GM21723 (cell line): Measurements from ENCODE around the gene DAO.
"Not testable (repeated sequence)": the region's sequence is repeated elsewhere in the genome, so short reads cannot be mapped to it uniquely, and the experiment has no call there.

Experiments used
- ATAC-seq: cut with Tn5 transposase; IDR thresholded peaks from one replicate; pipeline ENCODE4 v1.9.1; 2021; ENCODE audit warnings: mild to moderate bottlenecking, moderate library complexity; ENCODE audit not compliant: unreplicated experiment

DAO gene

DNA sequence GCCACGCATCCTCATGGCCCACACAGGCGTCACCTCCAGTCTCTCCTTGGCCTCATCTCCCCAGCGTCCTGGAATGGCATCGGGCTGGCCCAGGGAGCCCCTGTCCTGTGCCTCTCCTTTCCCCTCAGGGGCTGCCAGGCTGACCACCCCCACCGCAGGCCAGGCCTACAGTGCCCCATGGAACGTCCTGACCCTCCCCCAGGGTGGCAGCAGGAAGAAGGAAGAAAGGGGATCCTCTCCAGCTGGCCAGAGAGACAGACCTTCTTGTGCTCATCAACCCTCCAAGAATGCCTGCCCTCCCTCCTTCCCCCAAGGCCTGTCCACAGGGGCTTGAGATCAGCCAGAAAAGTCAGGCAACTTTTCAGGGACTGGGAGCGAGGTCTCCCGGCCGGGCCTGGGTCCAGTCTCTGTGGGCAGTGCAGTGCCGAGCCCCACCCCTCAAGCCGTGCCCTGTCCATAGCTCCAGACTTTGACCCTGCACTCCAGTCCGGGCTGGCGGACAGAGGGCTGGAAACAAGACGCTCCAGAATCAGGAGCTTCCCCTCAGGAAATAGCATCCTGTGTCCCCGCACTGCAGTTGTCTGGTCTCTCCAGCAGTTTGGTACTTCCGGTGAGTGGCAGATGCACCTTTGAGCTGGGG, at the start of gene DAO:
DAO (plus strand) TSS at position 478 of the 640 bp plus-strand sequence. CDS start 4,915 bp downstream, outside the sequence.
- no peak for ATAC-seq

DNA sequence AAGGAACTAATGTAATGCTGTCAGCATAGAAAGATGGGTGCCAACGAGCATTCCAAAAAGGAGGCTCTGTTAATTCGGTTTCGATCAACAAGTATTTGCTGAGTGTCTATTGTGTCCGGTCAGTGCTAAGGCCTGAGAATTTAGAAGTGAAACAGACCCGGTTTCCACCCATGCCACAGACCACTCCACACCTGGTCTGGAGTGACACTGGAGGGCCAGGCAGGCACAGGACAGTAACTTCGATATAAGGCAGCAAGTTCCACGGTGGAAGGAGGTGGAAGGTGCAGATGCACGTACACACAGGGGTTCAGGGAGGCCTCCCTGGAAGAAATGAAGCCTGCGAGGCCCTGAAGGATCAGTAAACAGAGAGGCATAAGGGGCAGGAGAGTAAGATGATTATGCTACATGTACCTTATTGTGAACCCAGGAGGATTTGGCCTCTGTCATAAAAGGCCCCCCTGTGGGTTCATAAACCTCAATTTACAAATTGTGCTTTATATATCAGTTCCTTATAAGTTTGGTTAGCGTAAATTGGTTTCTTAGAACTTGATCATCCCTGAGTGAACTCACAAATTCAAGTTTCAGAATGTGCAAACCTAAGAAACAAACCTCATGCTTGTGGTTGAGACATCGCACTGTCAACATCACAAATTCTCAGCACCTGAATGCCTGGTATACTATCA, 48.4 kb upstream of the DAO start:
- peak; percentile 79 for ATAC-seq

DNA sequence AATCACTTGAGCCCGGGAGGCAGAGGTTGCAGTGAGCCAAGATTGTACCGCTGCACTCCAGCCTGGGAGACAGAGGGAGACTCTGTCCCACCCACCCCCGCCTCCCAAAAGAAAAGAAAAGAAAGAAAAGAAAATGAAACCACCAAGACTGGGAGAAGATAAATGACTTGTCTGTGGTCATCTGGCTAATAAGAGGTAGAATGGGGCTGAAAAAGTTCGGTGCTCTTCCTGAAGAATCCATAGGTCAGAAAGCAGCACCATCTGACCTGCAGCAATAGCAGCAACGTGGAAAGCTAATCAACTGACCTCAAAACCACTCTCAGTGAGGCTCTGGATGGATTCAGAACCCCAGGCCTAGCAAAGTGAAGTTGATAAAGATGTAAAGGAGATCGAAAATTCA, 47.7 kb upstream of the DAO start:
- ATAC-seq = no peak

DNA sequence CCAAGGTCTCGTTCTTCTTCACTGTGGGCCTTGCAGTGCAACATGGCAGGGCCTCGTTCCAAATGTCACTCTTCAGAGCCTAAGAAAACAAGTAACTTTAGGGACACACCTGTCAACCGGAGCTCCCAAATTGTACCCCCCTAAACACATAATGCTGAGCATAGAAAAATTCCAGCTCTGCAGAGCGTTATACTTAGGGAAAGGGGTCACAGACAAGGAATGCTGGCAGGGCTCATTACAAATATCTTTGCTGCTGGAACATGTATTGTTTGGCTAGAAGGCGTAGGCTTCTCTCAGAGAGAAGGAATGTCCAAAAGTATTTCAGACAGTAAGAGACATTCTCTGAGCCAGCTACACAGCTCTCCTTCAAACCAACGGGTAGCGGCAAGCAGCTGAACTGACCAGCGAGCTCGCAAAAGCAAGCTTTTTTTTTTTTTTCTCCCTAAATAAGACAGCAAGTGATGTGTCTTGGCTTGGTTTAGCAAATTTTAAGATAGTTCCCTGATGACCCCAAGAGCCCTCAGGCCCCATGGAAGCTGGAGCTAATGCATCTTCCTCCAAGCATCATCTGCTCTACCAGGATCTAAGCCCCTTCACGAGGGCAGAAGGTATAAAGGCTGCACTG, 47.0 kb upstream of the DAO start:
- ATAC-seq = no peak

DNA sequence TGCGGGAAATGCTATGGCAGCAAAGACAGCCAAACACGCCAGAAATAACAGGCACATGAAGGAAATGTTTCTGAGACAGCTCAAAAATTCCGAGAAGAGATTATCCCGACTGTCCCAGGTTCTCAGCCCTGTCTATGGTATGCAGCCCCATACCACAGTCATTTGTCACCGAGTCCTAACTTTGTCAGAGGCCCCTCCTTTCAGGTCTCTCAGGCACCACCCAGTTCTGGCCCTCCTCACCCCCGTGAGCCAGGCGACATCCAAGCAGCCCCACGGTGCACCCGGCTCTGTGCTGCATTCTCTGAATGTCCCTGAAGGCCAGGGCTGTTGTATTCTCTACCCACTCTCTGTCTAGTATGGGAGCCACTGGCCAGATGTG, 46.5 kb upstream of the DAO start:
- no peak for ATAC-seq

DNA sequence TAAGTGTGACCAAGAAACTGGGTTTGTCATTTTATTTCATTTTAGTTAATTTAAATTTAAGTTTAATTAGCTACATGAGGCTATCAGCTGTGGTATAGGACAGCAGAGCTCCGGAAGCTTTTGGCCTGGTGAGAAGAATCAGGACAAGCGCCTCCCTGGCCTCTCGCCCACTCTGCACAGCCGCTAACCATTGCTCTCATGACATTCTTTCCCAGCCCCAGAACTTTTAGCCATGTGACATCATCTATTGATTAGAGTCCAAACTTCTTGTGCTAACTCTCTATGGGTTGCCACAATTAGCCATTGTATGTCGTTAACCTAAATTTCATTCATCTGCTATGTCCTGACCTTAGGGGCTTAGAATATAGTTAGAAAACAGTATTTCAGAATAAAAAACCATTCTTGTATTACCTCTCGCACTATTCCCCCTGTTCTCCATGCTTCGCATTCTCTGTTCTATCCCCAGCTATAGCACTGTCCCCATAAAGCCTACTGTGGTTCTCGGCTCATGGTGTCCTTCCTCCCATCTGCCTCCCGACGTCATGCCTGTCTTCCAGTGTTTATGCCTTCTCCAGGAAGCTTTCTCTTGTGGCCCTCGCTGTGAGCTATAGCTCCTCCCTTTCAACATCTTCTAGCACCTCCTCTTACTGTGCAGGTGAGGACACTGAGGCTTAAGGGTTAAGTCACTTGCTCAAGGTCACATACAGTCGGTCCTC, 46.0 kb upstream of the DAO start:
- ATAC-seq = no peak

DNA sequence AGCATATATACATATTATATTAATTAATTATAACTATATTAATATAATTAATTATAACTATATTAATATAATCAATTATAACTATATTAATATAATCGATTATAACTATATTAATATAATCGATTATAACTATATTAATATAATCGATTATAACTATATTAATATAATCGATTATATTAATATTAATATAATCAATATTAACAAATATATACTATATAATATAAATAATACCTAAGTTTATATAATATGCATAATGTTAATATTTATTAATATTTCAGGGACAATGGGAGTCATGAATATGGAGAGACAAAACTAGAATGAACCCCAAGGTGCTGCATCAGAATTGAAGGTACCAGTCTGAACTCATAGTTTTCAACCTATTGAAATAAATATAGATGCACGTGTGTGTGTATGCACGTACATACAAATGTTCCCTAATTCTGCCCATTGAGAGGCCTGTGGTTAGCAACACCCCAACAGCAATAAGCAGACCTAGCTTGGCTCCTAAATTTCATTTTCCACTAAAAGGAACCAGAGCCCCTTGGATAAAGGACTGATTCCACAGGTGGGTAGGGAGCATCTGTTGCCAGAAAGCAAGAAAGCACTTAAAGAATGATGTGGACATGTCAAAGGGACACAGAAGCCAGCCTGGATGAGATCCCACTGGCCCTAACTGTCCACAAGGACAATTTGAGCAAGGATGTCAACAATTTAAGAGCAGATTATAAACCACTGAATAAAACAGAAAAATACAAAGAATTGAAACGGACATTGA, 43.8 kb upstream of the DAO start:
- ATAC-seq = no peak

DNA sequence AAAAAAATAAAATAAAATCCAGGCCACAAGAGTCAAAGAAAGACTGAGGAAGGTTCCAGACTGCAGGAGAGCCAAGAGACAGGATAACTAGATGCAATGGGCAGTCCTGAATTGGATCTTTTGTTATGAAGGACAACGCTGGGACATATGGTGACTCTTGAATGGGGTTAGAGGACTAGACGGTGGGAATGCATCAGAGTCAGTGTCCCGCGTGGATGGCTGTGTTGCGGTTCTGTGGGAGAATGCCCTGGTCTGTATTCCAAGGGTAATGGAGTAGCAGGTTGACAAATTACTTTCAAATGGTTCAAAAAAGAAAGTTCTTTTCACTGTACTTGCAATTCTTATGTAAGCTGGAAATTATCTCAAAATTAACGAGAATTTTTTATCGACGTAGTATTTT, 42.7 kb upstream of the DAO start:
- ATAC-seq = no peak

DNA sequence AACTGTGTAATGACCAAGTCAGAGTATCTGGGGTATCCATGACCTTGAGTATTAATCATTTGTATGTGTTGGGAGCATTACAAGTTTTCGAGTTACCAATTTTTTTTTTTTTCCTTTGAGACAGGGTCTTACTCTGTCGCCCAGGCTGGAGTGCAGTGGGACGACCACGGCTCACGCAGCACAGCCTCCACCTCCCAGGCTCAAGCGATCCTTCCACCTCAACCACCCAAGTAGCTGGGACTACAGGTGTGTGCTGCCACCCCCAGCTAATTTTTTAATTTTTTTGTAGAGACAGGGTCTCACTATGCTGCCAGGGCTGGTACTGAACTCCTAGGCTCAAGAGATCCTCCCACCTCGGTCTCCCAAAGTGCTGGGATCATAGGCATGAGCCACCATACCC, 42.2 kb upstream of the DAO start:
- ATAC-seq = no peak

DNA sequence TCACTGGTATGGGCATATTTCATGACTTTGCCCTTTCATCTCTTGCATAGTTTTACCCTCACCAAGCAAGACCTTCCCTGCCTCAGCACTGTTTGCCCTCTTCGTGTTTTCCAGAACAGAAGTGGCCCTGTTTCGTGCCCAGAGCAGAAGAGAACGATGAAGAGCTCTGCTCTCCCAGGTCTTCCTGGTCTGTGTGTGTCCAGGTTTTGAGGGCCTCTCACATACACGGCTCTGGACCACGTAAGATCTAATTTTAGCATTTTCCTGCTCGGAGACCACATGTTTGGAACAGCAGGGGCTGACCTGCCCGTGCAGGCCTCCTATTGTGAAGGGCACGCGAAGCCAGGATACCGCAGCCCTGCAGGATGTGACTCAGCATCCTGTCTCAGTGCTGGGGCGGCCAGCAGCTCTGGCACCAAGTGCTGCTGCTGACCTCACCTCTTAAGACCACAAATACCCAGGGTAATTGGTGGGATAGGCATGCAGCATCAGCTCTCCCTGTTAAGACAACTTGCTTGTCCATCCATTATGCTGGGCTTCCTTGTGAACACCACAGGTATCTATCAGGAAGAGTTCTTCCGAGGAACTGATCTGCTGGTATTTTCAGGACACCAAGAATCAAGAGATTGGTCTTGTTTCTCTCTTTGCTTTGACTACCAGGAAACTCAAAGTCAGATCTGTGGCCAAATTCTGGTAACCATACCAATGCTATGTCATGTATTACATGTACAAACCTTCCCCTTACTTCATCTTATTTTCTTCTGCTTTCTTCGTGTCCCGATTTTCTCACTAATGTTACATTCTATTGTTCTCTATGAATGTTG, 41.5 kb upstream of the DAO start:
- ATAC-seq = peak; percentile 95

DNA sequence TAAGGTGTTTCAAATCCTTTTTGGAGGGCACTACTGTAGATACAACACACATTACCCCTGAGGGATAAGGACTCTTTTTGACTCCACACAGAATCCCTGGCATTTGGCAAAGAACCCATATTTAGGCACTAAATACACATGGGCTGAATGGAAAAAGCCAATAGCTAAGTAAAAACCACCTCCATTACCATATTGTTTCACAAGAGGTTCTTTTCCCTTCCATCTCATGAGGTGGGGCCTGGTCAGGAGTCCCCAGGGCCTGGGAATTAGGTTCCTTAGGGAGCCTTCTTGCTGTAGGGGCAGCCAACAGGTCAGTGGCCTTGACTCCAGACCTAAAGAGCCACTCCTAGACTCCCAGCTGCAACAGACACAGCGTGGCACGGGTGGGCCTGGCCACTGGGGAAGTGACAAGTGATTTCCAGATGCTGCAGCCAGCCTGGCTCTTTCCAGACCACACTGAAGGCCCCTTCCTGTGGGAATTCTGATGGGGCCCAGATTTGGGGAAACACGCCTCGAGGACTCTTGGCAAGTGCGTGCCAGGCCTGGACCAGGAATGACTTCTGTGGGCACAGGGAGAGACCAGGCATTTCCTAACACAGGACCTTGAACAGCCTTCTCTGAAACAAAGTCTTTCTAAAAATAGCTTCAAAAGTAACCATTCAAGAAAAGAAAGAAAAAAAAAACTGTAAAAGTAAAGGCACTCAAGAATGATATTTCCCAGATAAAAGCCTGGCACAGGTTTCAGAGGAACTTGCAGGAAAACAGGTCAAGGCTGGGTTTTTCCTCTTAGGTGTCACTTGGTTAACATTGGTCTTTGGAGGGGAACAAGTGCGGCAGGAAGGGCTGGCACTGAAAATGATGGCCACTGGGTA, 40.6 kb upstream of the DAO start:
- ATAC-seq = no peak

DNA sequence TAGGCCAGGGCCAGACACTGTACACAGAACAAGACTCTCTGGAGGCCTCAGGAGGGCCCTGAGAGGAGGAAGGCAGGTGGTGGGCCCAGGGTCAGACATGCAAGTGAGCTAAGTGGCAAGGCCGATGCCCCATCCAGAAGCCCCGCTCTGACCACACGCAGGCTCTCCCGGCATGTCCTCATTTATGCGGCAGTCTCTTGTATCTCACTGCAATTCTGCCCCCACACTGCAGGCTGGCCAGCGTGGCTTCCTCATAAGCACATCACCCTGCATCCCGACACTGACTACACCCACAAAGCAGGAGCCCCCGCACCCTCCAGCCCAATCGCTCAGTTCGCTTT, 40.0 kb upstream of the DAO start:
- ATAC-seq = no peak

DNA sequence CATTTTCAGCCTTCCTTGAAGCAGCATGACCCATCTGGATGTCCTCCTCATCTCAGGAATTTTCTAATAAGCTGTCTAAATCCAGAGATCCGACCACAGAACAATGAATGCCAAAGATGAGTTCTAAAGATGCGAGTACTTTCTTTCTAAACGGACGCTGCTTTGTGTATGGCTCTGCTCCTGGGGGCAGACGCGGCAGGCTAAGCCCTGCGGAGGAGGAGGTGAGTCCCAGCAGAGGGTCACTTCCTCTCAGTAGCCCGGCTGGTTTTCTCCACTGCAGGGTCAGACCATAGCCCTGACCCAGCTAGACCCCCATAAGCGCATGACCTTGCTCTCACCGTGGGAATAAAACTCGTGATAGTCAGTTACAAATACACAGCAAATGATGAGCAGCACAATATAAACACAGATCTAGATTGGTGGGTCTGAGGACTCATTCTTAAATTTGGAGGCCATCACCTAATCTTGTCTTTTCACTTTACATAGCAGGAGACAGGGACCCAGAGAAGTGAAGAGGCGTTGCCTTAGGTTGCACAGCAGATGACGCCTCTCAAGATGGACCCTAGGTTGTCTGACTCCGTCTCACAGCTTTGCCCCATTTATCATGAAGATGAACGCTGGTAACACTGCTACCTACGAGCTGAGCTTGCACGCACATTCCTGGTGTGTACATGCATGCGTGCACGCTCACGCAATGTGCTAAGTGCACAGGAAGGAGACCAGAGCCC, 39.1 kb upstream of the DAO start:
- no peak for ATAC-seq

DNA sequence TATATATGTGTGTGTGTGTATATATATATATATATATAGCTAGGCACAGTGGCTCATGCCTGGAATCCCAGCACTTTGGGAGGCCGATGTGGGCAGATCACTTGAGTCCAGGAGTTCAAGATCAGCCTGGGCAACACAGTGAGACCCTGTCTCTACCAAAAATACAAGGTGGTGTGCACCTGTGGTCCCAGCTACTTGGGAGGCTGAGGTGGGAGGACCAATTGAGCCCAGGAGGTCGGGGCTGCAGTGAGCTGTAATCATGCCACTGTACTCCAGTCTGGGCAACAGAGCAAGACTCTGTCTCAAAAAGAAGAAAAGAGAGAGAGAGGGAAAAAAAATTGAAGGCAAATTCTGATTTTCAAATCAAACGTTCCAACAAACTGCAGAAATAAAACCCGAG, 38.1 kb upstream of the DAO start:
- not testable (repeated sequence) for ATAC-seq

DNA sequence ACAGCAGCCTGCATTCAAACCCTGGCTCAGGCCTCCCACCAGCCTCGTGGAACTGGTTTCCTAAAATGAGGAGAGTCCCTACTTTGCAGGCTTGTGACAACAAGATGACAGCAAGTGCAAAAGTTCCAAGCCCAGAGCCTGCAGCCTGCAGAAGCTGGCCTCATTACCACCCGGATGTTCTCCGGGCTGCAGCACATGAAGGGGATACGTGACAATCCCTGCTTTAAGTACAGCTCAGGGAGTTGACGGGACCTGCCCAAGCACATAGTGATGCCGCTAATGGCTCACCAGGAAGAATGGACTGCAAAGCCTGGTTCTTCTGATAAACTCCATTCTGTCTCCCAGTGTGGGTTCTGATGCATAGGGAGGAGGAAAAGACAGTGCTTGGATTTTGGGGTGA, 37.5 kb upstream of the DAO start:
- ATAC-seq = no peak

DNA sequence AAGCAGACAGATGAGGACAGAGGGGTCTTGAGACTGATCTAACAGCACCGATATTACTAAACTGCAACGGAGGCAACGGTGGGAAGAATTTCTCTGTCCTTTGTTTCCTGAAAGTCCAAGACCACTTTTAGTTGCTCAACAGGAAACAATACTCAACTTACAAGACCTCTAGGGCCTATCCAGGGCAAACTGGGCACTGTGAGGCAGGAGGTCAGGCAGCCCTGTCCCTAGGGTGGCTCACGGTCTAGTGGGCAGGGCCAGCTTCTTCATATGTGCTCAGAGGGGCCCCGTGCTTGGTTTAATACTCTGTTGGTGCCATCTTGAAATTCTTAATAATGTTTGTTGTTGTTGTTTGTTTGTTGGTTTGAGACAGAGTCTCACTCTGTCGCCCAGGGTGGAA, 36.7 kb upstream of the DAO start:
- ATAC-seq = no peak

DNA sequence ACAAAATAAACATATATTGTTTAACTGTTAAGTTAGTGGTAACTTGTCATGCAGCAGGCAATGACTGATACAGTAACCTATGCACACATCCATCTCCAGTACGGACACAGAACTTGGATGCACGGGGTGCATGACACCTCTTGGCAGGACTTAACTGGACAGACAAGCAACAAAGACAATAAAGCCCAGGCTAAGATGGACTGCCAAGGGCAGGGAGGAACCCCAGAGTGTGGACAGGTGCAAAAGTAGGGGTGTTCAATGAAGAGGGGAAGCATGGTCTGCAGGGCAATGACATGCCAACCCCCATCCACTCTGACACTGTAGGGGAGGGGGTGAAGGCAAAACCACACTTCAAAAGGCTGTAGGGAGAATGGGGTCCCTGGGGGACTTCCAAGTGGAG, 34.2 kb upstream of the DAO start:
- no peak for ATAC-seq

DNA sequence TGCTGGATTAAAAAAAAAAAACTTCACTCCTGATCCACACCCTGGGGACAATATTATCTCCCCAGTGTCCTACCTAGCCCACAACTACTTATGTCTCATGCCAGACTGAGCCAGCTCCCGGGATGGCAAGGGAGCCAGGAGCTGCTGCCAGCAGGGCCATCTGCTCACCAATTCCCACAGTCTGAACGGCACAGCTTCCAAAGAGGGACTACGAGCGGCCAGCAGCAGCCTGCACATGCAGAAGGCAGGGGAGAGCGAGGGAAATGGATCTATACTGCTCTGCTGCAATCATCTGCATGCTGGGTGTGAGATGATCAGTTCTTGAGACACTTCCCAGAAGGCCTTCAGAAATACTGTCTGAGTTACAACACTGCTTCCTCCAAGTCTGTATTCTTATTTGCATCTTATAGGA, 33.6 kb upstream of the DAO start:
- ATAC-seq = no peak

DNA sequence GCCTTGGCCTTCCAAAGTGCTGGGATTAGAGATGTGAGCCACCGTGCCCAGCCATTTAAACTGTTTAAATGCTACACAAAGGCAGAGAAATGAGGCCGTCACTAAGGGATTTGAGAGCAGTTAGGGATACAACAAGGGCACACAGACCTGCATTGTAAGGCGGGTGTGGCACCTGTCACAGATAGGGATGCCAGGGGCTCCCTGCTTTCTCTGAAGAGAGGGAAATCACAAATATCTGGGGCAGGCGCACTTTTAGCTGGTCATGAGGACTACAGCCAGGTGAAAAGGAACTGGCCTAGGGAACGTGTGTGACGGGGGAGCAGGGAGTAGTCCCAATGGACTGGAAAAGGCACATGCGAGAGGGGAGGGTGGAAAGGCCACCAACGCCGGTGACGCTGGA, 32.2 kb upstream of the DAO start:
- ATAC-seq = no peak
